ENCODE results near the gene HOXA3. TPM values are rescaled to one million over a fixed set of nuclear protein-coding genes. Genes with fewer than 3 reads are reported as not detected.

The HOXA3 gene
- total RNA-seq, 1 experiment from 2014 or later = 4.5 TPM

GRCh38 chr7:27128776-27129728 is 23.3 kb downstream of the HOXA3 start:
- Histone ChIP-seq H3K9ac (ENCODE audit: low read length) (no peak overlapping the region), H3K9me3 (ENCODE audit: low read length) (no peaks in the 10 kb centered on the region), H3K27me3 (ENCODE audit: low read length) (no peaks in the 10 kb centered on the region), H3K36me3 (ENCODE audit: low read depth, low read length) (no peaks in the 10 kb centered on the region), H4K20me1 (ENCODE audit: low read length) (no peaks in the 10 kb centered on the region), H3K4me3 (ENCODE audit: low read length) (peak overlapping the region; percentile 77), H2AFZ (ENCODE audit: low read length) (peak overlapping the region; percentile 78; the same call in 1 of the 2 replicates), H3K4me2 (ENCODE audit: low read length) (peak overlapping the region; percentile 88), H3K27ac (ENCODE audit: low read length) (no peak overlapping the region), H3K9me2 (replicated peaks; ENCODE audit: low read length) (no peaks in the 10 kb centered on the region), H3K4me1 (ENCODE audit: insufficient read depth, low read length) (peaks cover 29% of the 10 kb centered on the region), H3K79me2 (ENCODE audit: low read length) (peaks cover 40% of the 10 kb centered on the region), H3F3A (ENCODE audit: low read length, unreplicated experiment) (no peaks in the 10 kb centered on the region)
- BruUV-seq (replicated peaks) = TSS peak; percentile 32
- intact Hi-C loops (cut with micrococcal nuclease) = no loop called here
- no peak for TF ChIP-seq EZH2 (IDR thresholded peaks at IDR 0.05; ENCODE audit: low read length, unreplicated experiment)
- TF ChIP-seq, protein P1, sequence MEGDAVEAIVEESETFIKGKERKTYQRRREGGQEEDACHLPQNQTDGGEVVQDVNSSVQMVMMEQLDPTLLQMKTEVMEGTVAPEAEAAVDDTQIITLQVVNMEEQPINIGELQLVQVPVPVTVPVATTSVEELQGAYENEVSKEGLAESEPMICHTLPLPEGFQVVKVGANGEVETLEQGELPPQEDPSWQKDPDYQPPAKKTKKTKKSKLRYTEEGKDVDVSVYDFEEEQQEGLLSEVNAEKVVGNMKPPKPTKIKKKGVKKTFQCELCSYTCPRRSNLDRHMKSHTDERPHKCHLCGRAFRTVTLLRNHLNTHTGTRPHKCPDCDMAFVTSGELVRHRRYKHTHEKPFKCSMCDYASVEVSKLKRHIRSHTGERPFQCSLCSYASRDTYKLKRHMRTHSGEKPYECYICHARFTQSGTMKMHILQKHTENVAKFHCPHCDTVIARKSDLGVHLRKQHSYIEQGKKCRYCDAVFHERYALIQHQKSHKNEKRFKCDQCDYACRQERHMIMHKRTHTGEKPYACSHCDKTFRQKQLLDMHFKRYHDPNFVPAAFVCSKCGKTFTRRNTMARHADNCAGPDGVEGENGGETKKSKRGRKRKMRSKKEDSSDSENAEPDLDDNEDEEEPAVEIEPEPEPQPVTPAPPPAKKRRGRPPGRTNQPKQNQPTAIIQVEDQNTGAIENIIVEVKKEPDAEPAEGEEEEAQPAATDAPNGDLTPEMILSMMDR (conservative IDR thresholded peaks at IDR 0.05; ENCODE audit: low read depth, low read length) = no peak
- TF ChIP-seq EZH2phosphoT487 (IDR thresholded peaks at IDR 0.05; ENCODE audit: borderline replicate concordance, low read length) = no peak
- ATAC-seq = no peak
- ChIA-PET CTCF (no interaction called here), POLR2A (ENCODE audit: unreplicated experiment) (no interaction called here)
- DNase-seq = no peak

- Histone ChIP-seq H3K4me1 (ENCODE audit: insufficient read depth, low read length) (peaks cover 19% of the 10 kb centered on the region), H3K4me3 (ENCODE audit: low read length) (no peak overlapping the region), H3K36me3 (ENCODE audit: low read depth, low read length) (no peaks in the 10 kb centered on the region), H3K27ac (ENCODE audit: low read length) (no peak overlapping the region), H3K4me2 (ENCODE audit: low read length) (no peak overlapping the region), H2AFZ (ENCODE audit: low read length) (no peak overlapping the region), H4K20me1 (ENCODE audit: low read length) (no peaks in the 10 kb centered on the region), H3K9me3 (ENCODE audit: low read length) (no peaks in the 10 kb centered on the region), H3K9me2 (replicated peaks; ENCODE audit: low read length) (no peaks in the 10 kb centered on the region), H3K79me2 (ENCODE audit: low read length) (peaks cover 31% of the 10 kb centered on the region), H3F3A (ENCODE audit: low read length, unreplicated experiment) (no peaks in the 10 kb centered on the region), H3K27me3 (ENCODE audit: low read length) (no peaks in the 10 kb centered on the region), H3K9ac (ENCODE audit: low read length) (no peak overlapping the region)
- TF ChIP-seq EZH2 (IDR thresholded peaks at IDR 0.05; ENCODE audit: low read length, unreplicated experiment) (no peak), EZH2phosphoT487 (IDR thresholded peaks at IDR 0.05; ENCODE audit: borderline replicate concordance, low read length) (no peak)
- TF ChIP-seq, protein P1 (conservative IDR thresholded peaks at IDR 0.05; ENCODE audit: low read depth, low read length) = no peak
- intact Hi-C loops (cut with micrococcal nuclease) = no loop called here
- ChIA-PET POLR2A (ENCODE audit: unreplicated experiment) (no interaction called here), CTCF (interaction anchor here (0.6 kb wide), 1 partner anchor 78 kb away, joined by 3 read pairs; no protein-coding TSS in a partner anchor)
- ATAC-seq (no peak), DNase-seq (no peak)
- BruUV-seq (replicated peaks) = no TSS peak
Measured at GRCh38 chr7:27128034-27128433, 24.3 kb downstream of the HOXA3 start.

All from PC-3 (cell line).